Ascending aorta (tissue), 2 donors: Measurements from ENCODE around the gene MET. TPM values are rescaled to one million over a fixed set of nuclear protein-coding genes. Genes with fewer than 3 reads are reported as not detected.
"Not testable (repeated sequence)": the region's sequence is repeated elsewhere in the genome, so short reads cannot be mapped to it uniquely, and the experiment has no call there.

Experiments
- DNase-seq, 2 donors: peaks; one replicate each; pipeline ENCODE4 v3.0.0-alpha.2; 2019; ENCODE audit warnings: low spot score in 2 of 2
- H3K27ac ChIP-seq, 2 donors: fragments of 200-600 bp; sonication (generic); one replicate each; pipeline ENCODE4 v1.5.1; 2016 to 2017; ENCODE audit warnings: mild to moderate bottlenecking in 1 of 2
- H3K27me3 ChIP-seq: fragments of 200-600 bp; sonication (generic); one replicate; pipeline ENCODE4 v1.5.1; 2017
- H3K36me3 ChIP-seq, 2 donors: fragments of 200-600 bp; sonication (generic); one replicate each; pipeline ENCODE4 v1.5.1; 2016
- H3K4me1 ChIP-seq, 2 donors: fragments of 200-600 bp; sonication (generic); one replicate each; pipeline ENCODE4 v1.5.1; 2016 to 2017; ENCODE audit warnings: mild to moderate bottlenecking in 1 of 2
- H3K4me3 ChIP-seq, 2 donors: fragments of 200-600 bp; sonication (generic); one replicate each; pipeline ENCODE4 v1.5.1; 2016 to 2017; ENCODE audit warnings: mild to moderate bottlenecking in 1 of 2
- H3K9me3 ChIP-seq, 2 donors: fragments of 200-600 bp; sonication (generic); one replicate each; pipeline ENCODE4 v1.5.1; 2016
- intact Hi-C: fragments of 100-400 bp; cut with DNase I; formaldehyde crosslinking; loops from one replicate; pipeline ENCODE4 v1.15.1; 2023
- total RNA-seq: library from RNA; depleted of rRNA; stranded (reverse); fragments of >200 nt; gene quantifications from one replicate; pipeline ENCODE4 v1.1.0, GENCODE V29; 2016
- TF ChIP-seq, protein P1 (sequence below), 3 experiments: fragments of 200-600 bp in 2 of 3; fragments of 450-650 bp in 1 of 3; sonication (generic) in 2 of 3; IDR thresholded peaks; one replicate each; pipeline ENCODE4 v1.5.1; 2016 to 2019; ENCODE audit warnings: antibody characterized with exemption in 3 of 3, mild to moderate bottlenecking in 1 of 3, moderate library complexity in 1 of 3

Gene MET
- total RNA-seq, 1 donor from 2014 or later: 29.5 TPM

- TF ChIP-seq, protein P1, sequence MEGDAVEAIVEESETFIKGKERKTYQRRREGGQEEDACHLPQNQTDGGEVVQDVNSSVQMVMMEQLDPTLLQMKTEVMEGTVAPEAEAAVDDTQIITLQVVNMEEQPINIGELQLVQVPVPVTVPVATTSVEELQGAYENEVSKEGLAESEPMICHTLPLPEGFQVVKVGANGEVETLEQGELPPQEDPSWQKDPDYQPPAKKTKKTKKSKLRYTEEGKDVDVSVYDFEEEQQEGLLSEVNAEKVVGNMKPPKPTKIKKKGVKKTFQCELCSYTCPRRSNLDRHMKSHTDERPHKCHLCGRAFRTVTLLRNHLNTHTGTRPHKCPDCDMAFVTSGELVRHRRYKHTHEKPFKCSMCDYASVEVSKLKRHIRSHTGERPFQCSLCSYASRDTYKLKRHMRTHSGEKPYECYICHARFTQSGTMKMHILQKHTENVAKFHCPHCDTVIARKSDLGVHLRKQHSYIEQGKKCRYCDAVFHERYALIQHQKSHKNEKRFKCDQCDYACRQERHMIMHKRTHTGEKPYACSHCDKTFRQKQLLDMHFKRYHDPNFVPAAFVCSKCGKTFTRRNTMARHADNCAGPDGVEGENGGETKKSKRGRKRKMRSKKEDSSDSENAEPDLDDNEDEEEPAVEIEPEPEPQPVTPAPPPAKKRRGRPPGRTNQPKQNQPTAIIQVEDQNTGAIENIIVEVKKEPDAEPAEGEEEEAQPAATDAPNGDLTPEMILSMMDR (IDR thresholded peaks at IDR 0.05): no peak
- no peak for DNase-seq
- Histone ChIP-seq H3K4me3 (no peak overlapping the region), H3K36me3 (no peaks in the 10 kb centered on the region), H3K4me1 (peaks cover 3 to 8% of the 10 kb centered on the region in 2 donors), H3K27ac (no peak overlapping the region), H3K27me3 (no peaks in the 10 kb centered on the region), H3K9me3 (no peaks in the 10 kb centered on the region)
- intact Hi-C loops: no loop called here
Measured at GRCh38 chr7:116631676-116632075, 40.3 kb upstream of the MET start.

- H3K36me3 ChIP-seq: no peaks in the 10 kb centered on the region
- intact Hi-C loops: no loop called here
- H3K4me3 ChIP-seq: no peak overlapping the region
- TF ChIP-seq, protein P1 (IDR thresholded peaks at IDR 0.05): no peak
- no peaks in the 10 kb centered on the region for H3K27me3 ChIP-seq
- H3K4me1 ChIP-seq: peaks cover 3 to 8% of the 10 kb centered on the region in 2 donors
- no peak for DNase-seq
- no peak overlapping the region for H3K27ac ChIP-seq
- H3K9me3 ChIP-seq: no peaks in the 10 kb centered on the region
Measured at GRCh38 chr7:116632384-116632783, 39.6 kb upstream of the MET start.

DNA sequence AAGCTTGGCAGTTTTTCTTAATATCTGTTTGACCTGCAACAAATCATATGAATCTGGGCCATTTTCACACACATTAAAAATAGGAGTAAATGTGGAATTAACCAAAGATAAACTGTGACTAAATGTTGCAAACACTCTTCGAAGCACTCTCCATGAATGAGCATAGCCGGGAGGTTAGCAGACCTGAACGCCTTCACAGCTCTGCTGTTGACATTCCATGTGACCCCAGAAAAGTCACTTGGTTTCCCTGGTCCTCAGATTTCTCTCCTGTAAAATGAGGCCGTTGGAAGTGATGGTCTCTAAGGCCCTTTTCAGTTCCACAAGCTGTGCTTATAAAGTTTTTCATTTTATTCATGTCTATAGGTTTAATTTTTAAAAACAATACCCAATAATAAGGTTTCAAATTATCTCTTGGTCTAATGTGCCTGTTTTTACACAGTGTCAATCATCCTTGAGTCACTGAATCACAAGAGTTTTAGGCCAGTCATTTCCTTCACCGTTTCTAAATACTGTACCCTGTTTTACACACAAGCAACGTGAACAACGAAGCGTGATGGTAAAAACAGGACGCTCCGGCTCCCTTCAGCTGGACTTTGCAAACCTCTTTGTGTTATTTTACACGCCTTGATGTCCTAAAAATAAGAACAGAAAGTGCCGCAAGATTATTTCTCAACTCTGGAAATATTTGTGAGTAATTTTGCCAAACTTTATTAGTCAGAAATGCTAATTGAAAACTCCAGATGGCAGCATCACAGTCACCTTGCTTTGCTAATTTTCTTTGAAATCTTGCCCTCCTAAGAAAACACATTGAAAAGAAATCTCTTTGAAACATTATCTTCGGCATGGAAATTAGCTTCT lies 38.6 kb upstream of the MET start:
- Histone ChIP-seq H3K36me3 (no peaks in the 10 kb centered on the region), H3K27me3 (no peaks in the 10 kb centered on the region), H3K27ac (peak overlapping the region in 1 of 2 donors; percentile 44), H3K4me1 (peaks cover 3 to 8% of the 10 kb centered on the region in 2 donors), H3K4me3 (no peak overlapping the region), H3K9me3 (no peaks in the 10 kb centered on the region)
- TF ChIP-seq, protein P1 (IDR thresholded peaks at IDR 0.05): no peak
- intact Hi-C loops: no loop called here
- peak in 1 of 2 donors; percentile 70 for DNase-seq

- no peaks in the 10 kb centered on the region for H3K4me1 ChIP-seq
- intact Hi-C loops: no loop called here
- no peak for DNase-seq
- H3K4me3 ChIP-seq: no peak overlapping the region
- H3K27me3 ChIP-seq: no peaks in the 10 kb centered on the region
- H3K9me3 ChIP-seq: no peaks in the 10 kb centered on the region
- TF ChIP-seq, protein P1 (IDR thresholded peaks at IDR 0.05): no peak
- H3K36me3 ChIP-seq: no peaks in the 10 kb centered on the region
- H3K27ac ChIP-seq: no peak overlapping the region
Measured at GRCh38 chr7:116636997-116637396, 35.0 kb upstream of the MET start.

DNA sequence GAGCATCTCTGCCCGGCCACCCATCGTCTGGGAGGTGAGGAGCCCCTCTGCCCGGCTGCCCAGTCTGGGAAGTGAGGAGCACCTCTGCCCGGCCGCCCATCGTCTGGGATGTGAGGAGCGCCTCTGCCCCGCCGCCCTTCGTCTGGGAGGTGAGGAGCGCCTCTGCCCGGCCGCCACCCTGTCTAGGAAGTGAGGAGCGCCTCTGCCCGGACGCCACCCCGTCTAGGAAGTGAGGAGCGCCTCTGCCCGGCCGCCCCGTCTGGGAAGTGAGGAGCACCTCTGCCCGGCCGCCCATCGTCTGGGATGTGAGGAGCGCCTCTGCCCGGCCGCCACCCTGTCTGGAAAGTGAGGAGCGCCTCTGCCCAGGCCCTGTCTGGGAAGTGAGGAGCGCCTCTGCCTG lies 33.4 kb upstream of the MET start:
- intact Hi-C loops, H3K27ac ChIP-seq, DNase-seq, H3K9me3 ChIP-seq, H3K4me1 ChIP-seq, H3K27me3 ChIP-seq, H3K36me3 ChIP-seq, H3K4me3 ChIP-seq: not testable (repeated sequence)

GRCh38 chr7:116641551-116642153 lies 30.3 kb upstream of the MET start:
- H3K4me3 ChIP-seq: no peak overlapping the region
- H3K4me1 ChIP-seq: no peaks in the 10 kb centered on the region
- H3K27ac ChIP-seq: no peak overlapping the region
- intact Hi-C loops: no loop called here
- no peaks in the 10 kb centered on the region for H3K36me3 ChIP-seq
- H3K9me3 ChIP-seq: no peaks in the 10 kb centered on the region
- DNase-seq: no peak
- H3K27me3 ChIP-seq: no peaks in the 10 kb centered on the region
- TF ChIP-seq, protein P1 (IDR thresholded peaks at IDR 0.05): no peak

- H3K4me3 ChIP-seq, H3K36me3 ChIP-seq, H3K27ac ChIP-seq, DNase-seq, intact Hi-C loops, H3K9me3 ChIP-seq, H3K27me3 ChIP-seq, H3K4me1 ChIP-seq: not testable (repeated sequence)
Measured at GRCh38 chr7:116643148-116643547, 28.8 kb upstream of the MET start.
